Left ventricle myocardium inferior (tissue), 1 donor: ENCODE measurements around the gene SLC2A13. TPM values are rescaled to one million over a fixed set of nuclear protein-coding genes. Genes with fewer than 3 reads are reported as not detected.

Source experiments
- DNase-seq: peaks from one replicate; pipeline ENCODE4 v3.0.0-alpha.2; 2020
- H3K27ac ChIP-seq: fragments of 200-600 bp; replicated peaks from 2 replicates; pipeline ENCODE4 v1.8.0; 2021
- H3K27me3 ChIP-seq: fragments of 200-600 bp; 2 replicates; pipeline ENCODE4 v1.8.0; 2021; ENCODE audit warnings: low read depth
- H3K36me3 ChIP-seq: fragments of 200-600 bp; 2 replicates; pipeline ENCODE4 v1.8.0; 2021
- H3K4me1 ChIP-seq: fragments of 200-600 bp; 2 replicates; pipeline ENCODE4 v1.8.0; 2021
- H3K4me3 ChIP-seq: fragments of 200-600 bp; 2 replicates; pipeline ENCODE4 v1.8.0; 2021; ENCODE audit warnings: mild to moderate bottlenecking, moderate library complexity
- H3K9me3 ChIP-seq: fragments of 200-600 bp; replicated peaks from 2 replicates; pipeline ENCODE4 v1.8.0; 2021
- CTCF ChIP-seq: fragments of 200-600 bp; IDR thresholded peaks from 2 replicates; pipeline ENCODE4 v1.8.0; 2021; ENCODE audit warnings: antibody characterized with exemption, mild to moderate bottlenecking, borderline replicate concordance
- intact Hi-C: fragments of 100-400 bp; cut with micrococcal nuclease; formaldehyde crosslinking; loops from one replicate; pipeline ENCODE4 v1.11.0; 2022
- total RNA-seq: library from RNA; stranded (reverse); fragmentation: NEBNext Ultra II Directional; extraction: Animal tissue kit (Norgen Biotek cat#: 25700); gene quantifications from one replicate; pipeline ENCODE4 v1.2.1, GENCODE V29; 2021
- donor health status: DM: no; HTN: yes; CAD: no; lungs with severe emphysema.

SLC2A13 gene
- total RNA-seq, 1 donor from 2014 or later, result 5.5 TPM

DNA sequence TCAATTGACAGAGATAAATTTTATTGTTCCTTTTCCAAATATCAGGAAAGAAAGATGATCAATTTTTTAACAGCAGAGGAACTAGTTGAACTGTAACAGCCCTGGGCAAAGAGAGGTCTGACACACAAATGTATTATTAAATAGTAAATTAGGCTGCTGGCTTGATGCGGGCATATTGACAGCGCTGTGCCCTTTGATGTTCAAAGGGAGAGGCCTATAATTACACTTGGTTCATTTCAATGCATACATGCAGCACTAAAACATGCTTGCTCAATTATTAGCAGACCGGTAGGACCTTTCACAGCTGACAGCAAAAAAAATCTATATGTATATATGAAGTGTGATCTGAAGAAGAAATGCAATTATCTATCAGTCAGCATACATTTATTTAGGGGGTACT is 219.8 kb downstream of the SLC2A13 start:
- no peak for DNase-seq
- no peak for TF ChIP-seq CTCF
- Histone ChIP-seq H3K36me3 (no peaks in the 10 kb centered on the region), H3K4me1 (no peaks in the 10 kb centered on the region), H3K27ac (no peak overlapping the region), H3K27me3 (no peaks in the 10 kb centered on the region), H3K4me3 (no peak overlapping the region), H3K9me3 (no peaks in the 10 kb centered on the region)
- intact Hi-C loops, result no loop called here

GRCh38 chr12:39884616-39885125 is 221.2 kb downstream of the SLC2A13 start:
- Histone ChIP-seq H3K36me3 (peaks cover 3% of the 10 kb centered on the region), H3K27me3 (no peaks in the 10 kb centered on the region), H3K9me3 (peaks cover 3% of the 10 kb centered on the region), H3K4me1 (no peaks in the 10 kb centered on the region), H3K4me3 (no peak overlapping the region), H3K27ac (no peak overlapping the region)
- no peak for DNase-seq
- TF ChIP-seq CTCF, result no peak
- intact Hi-C loops, result no loop called here

DNA sequence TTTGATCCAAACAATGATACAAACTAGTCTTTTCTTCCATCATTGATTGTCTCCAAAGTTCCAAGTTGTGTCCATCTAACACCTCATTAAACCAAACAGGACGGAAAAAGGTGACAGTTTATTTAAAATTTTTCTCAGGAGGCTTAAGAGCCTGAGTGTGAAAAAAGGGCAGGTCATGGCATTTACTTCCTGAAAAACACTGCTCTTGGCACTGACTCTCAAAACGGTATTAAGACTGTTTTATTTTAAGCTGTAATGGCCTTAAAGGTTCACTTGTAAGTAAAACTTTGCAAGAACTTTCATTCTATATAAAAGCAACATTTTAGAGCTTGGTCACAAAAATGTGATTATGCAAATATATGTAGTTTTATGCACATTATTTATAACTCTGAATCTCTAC is 222.5 kb downstream of the SLC2A13 start:
- intact Hi-C loops, result no loop called here
- H3K36me3 ChIP-seq, result peaks cover 12% of the 10 kb centered on the region
- no peak overlapping the region for H3K27ac ChIP-seq
- no peaks in the 10 kb centered on the region for H3K27me3 ChIP-seq
- H3K9me3 ChIP-seq, result peaks cover 15% of the 10 kb centered on the region
- H3K4me3 ChIP-seq, result no peak overlapping the region
- no peak for TF ChIP-seq CTCF
- no peaks in the 10 kb centered on the region for H3K4me1 ChIP-seq
- DNase-seq, result no peak

- no peak for DNase-seq
- no peak for TF ChIP-seq CTCF
- Histone ChIP-seq H3K27me3 (no peaks in the 10 kb centered on the region), H3K4me1 (peaks cover 14% of the 10 kb centered on the region), H3K36me3 (peaks cover 12% of the 10 kb centered on the region), H3K9me3 (peaks cover 23% of the 10 kb centered on the region), H3K4me3 (no peak overlapping the region), H3K27ac (no peak overlapping the region)
- intact Hi-C loops, result no loop called here
These were observed 227.1 kb downstream of the SLC2A13 start for GRCh38 chr12:39878753-39879152.

GRCh38 chr12:39875721-39876120 is 230.2 kb downstream of the SLC2A13 start:
- peaks cover 12% of the 10 kb centered on the region for H3K36me3 ChIP-seq
- intact Hi-C loops, result no loop called here
- peaks cover 23% of the 10 kb centered on the region for H3K9me3 ChIP-seq

More at GRCh38 chr12:39875721-39876120, 230.2 kb downstream of the SLC2A13 start:
- Histone ChIP-seq H3K27ac (no peak overlapping the region), H3K4me3 (no peak overlapping the region), H3K4me1 (peaks cover 14% of the 10 kb centered on the region), H3K27me3 (no peaks in the 10 kb centered on the region)
- no peak for TF ChIP-seq CTCF
- DNase-seq, result no peak
